UCSD-AML1 (cell line): ENCODE measurements around the gene COL23A1.
"Not testable (repeated sequence)": the region's sequence is repeated elsewhere in the genome, so short reads cannot be mapped to it uniquely, and the experiment has no call there.

Source experiments
- DNase-seq: peaks from one replicate; lab custom pipeline; 2025; ENCODE audit not compliant: unreplicated experiment; lab: John Stamatoyannopoulos, UW

Gene COL23A1

GRCh38 chr5:178589180-178590140, 733 bp downstream of the COL23A1 start:
- peak; percentile 70 for DNase-seq

GRCh38 chr5:178588769-178589168, 1.4 kb downstream of the COL23A1 start:
- no peak for DNase-seq

- DNase-seq, result no peak
Measured at GRCh38 chr5:178587763-178588611, 2.2 kb downstream of the COL23A1 start.

GRCh38 chr5:178586396-178586795, 3.8 kb downstream of the COL23A1 start:
- DNase-seq, result no peak

- DNase-seq, result not testable (repeated sequence)
Measured at GRCh38 chr5:178585421-178585820, 4.8 kb downstream of the COL23A1 start.

- DNase-seq, result no peak
Measured at GRCh38 chr5:178583279-178583678, 6.9 kb downstream of the COL23A1 start.

- no peak for DNase-seq
Measured at GRCh38 chr5:178582291-178582690, 7.9 kb downstream of the COL23A1 start.

GRCh38 chr5:178581621-178582020, 8.6 kb downstream of the COL23A1 start:
- DNase-seq, result no peak

GRCh38 chr5:178580271-178580955, 9.8 kb downstream of the COL23A1 start:
- DNase-seq, result no peak

GRCh38 chr5:178577944-178578343, 12.2 kb downstream of the COL23A1 start:
- no peak for DNase-seq

GRCh38 chr5:178577376-178577839, 12.8 kb downstream of the COL23A1 start:
- no peak for DNase-seq

GRCh38 chr5:178576591-178577351, 13.4 kb downstream of the COL23A1 start:
- no peak for DNase-seq

GRCh38 chr5:178573216-178573615, 17.0 kb downstream of the COL23A1 start:
- DNase-seq, result no peak

- DNase-seq, result no peak
Measured at GRCh38 chr5:178572617-178573016, 17.6 kb downstream of the COL23A1 start.

- DNase-seq, result no peak
Measured at GRCh38 chr5:178569485-178569884, 20.7 kb downstream of the COL23A1 start.

- no peak for DNase-seq
Measured at GRCh38 chr5:178564811-178565550, 25.2 kb downstream of the COL23A1 start.

- no peak for DNase-seq
Measured at GRCh38 chr5:178564397-178564796, 25.8 kb downstream of the COL23A1 start.

- DNase-seq, result no peak
Measured at GRCh38 chr5:178563621-178564020, 26.6 kb downstream of the COL23A1 start.

- no peak for DNase-seq
Measured at GRCh38 chr5:178561746-178562264, 28.4 kb downstream of the COL23A1 start.
